Neural progenitor cell (in vitro differentiated cells): Measurements from ENCODE around the gene FBXW8. TPM values are rescaled to one million over a fixed set of nuclear protein-coding genes. Genes with fewer than 3 reads are reported as not detected.

Experiments
- DNase-seq: peaks from one replicate; pipeline ENCODE4 v3.0.0-alpha.2; 2016; ENCODE audit warnings: low spot score
- H2AFZ ChIP-seq: fragments of 200-600 bp; sonication (generic); replicated peaks from 2 replicates; pipeline ENCODE4 v1.6.1; 2016; ENCODE audit warnings: antibody characterized with exemption
- H3F3A ChIP-seq: fragments of 200-600 bp; sonication (generic); 2 replicates; pipeline ENCODE4 v1.6.1; 2016; ENCODE audit warnings: antibody characterized with exemption, low read depth
- H3K27ac ChIP-seq: fragments of 200-600 bp; sonication (generic); 2 replicates; pipeline ENCODE4 v1.5.1; 2016; ENCODE audit warnings: mild to moderate bottlenecking
- H3K27me3 ChIP-seq: fragments of 200-600 bp; sonication (generic); 2 replicates; pipeline ENCODE4 v1.6.1; 2016; ENCODE audit warnings: mild to moderate bottlenecking, moderate library complexity
- H3K36me3 ChIP-seq: fragments of 200-600 bp; sonication (generic); 2 replicates; pipeline ENCODE4 v1.5.1; 2016
- H3K4me1 ChIP-seq: fragments of 200-600 bp; sonication (generic); 2 replicates; pipeline ENCODE4 v1.6.1; 2016; ENCODE audit warnings: mixed run types
- H3K4me2 ChIP-seq: fragments of 200-600 bp; sonication (generic); 2 replicates; pipeline ENCODE4 v1.6.1; 2016
- H3K4me3 ChIP-seq: fragments of 200-600 bp; sonication (generic); 2 replicates; pipeline ENCODE4 v1.5.1; 2016
- H3K79me2 ChIP-seq: fragments of 200-600 bp; sonication (generic); 2 replicates; pipeline ENCODE4 v1.6.1; 2016; ENCODE audit warnings: low read depth
- H3K9ac ChIP-seq: fragments of 200-600 bp; sonication (generic); 2 replicates; pipeline ENCODE4 v1.6.1; 2016
- H3K9me3 ChIP-seq: fragments of 200-600 bp; sonication (generic); 2 replicates; pipeline ENCODE4 v1.5.1; 2016; ENCODE audit warnings: low read depth
- H4K20me1 ChIP-seq: fragments of 200-600 bp; sonication (generic); 2 replicates; pipeline ENCODE4 v1.6.1; 2016; ENCODE audit warnings: low read depth
- H3K27ac Mint-ChIP-seq: 3 replicates; pipeline ENCODE4 v1.8.0; 2021; ENCODE audit warnings: mixed read lengths
- H3K27me3 Mint-ChIP-seq: 2 replicates; pipeline ENCODE4 v1.8.0; 2022; ENCODE audit warnings: low read depth, mild to moderate bottlenecking, inconsistent platforms, moderate library complexity, mixed read lengths; ENCODE audit not compliant: insufficient read depth
- H3K36me3 Mint-ChIP-seq: 3 replicates; pipeline ENCODE4 v1.8.0; 2021; ENCODE audit warnings: mixed read lengths
- H3K4me1 Mint-ChIP-seq: 3 replicates; pipeline ENCODE4 v1.8.0; 2021; ENCODE audit warnings: mixed read lengths
- H3K4me3 Mint-ChIP-seq: 3 replicates; pipeline ENCODE4 v1.8.0; 2021; ENCODE audit warnings: mild to moderate bottlenecking, moderate library complexity, mixed read lengths
- H3K9me3 Mint-ChIP-seq: 3 replicates; pipeline ENCODE4 v1.8.0; 2020; ENCODE audit warnings: mixed read lengths
- CTCF ChIP-seq: fragments of 200-600 bp; sonication (generic); IDR thresholded peaks from 2 replicates; pipeline ENCODE4 v1.5.1; 2017; ENCODE audit warnings: antibody characterized with exemption, mild to moderate bottlenecking
- EZH2 ChIP-seq: fragments of 200-600 bp; sonication (generic); IDR thresholded peaks from 2 replicates; pipeline ENCODE4 v1.6.1; 2017; ENCODE audit warnings: antibody characterized with exemption, mild to moderate bottlenecking, moderate library complexity
- EZH2phosphoT487 ChIP-seq: fragments of 200-600 bp; sonication (generic); IDR thresholded peaks from 2 replicates; pipeline ENCODE4 v1.6.1; 2017; ENCODE audit warnings: antibody characterized with exemption
- total RNA-seq: library from RNA; depleted of rRNA; stranded (reverse); fragments of >200 nt; gene quantifications from 2 replicates; pipeline ENCODE4 v1.2.3, GENCODE V29; 2015; ENCODE audit warnings: low replicate concordance

FBXW8 gene
- total RNA-seq, 1 donor from 2014 or later = 20.7 TPM

DNA sequence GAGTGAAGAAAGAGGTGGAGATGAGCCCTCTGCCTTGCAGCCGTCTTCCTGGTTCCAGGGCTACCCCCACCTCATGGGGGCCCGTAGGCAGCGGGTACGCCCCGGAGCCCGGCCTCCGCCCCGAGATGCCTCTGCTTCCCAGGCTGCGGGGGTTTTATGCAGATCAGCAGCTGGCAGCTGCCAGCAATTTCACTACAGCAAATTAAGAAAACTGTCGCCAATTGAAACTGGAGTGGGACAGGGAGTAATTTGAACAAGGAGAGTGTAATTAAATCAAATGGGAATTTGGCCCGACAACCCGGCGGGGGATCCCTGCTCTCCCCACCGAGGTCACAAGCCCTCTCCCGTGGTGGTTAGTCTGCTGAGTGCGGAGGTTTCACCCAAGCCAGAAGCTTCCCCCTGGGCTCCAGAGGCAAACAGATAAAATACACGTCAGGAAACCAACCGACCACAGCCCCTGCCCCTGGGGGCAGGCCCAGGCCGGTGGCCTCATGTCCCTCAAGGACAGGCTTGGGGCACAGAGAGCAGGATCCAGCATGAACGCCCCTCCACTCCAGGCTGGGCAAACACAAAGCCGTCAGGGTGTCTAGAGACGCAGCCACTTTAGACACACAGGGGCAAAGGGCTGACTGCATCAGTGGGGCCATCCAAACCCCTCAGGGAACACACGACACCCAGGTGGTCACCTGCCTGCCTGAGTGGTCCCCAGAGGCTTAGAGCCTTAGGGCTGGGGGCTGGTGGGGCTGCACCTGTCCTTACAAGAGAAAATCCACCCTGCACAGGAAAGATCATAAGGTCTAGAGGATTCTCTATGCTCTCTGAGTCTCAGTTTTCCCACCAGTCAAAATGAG is 134.6 kb downstream of the FBXW8 start:
- peak overlapping the region; percentile 13 for H3K9ac ChIP-seq
- no peaks in the 10 kb centered on the region for H3K27me3 ChIP-seq
- Mint-ChIP-seq H3K27ac (peak overlapping the region; percentile 37), H3K4me1 (peaks cover 39% of the 10 kb centered on the region), H3K9me3 (no peaks in the 10 kb centered on the region), H3K36me3 (no peaks in the 10 kb centered on the region), H3K4me3 (no peak overlapping the region), H3K27me3 (peaks cover 10% of the 10 kb centered on the region)
- H3K79me2 ChIP-seq = no peaks in the 10 kb centered on the region
- no peaks in the 10 kb centered on the region for H3K9me3 ChIP-seq
- H3K4me3 ChIP-seq = no peak overlapping the region
- H3K36me3 ChIP-seq = no peaks in the 10 kb centered on the region
- H4K20me1 ChIP-seq = no peaks in the 10 kb centered on the region
- peaks cover 7% of the 10 kb centered on the region for H3F3A ChIP-seq
- H2AFZ ChIP-seq = no peak overlapping the region
- H3K4me2 ChIP-seq = peak overlapping the region; percentile 45
- no peak for DNase-seq
- H3K27ac ChIP-seq = peak overlapping the region; percentile 29
- no peak for TF ChIP-seq EZH2phosphoT487
- TF ChIP-seq EZH2 = no peak
- no peak for TF ChIP-seq CTCF
- peaks cover 12% of the 10 kb centered on the region for H3K4me1 ChIP-seq

GRCh38 chr12:117046011-117046369 is 135.2 kb downstream of the FBXW8 start:
- no peaks in the 10 kb centered on the region for H4K20me1 ChIP-seq
- Mint-ChIP-seq H3K27ac (no peak overlapping the region), H3K9me3 (no peaks in the 10 kb centered on the region), H3K36me3 (no peaks in the 10 kb centered on the region), H3K4me3 (no peak overlapping the region), H3K27me3 (peaks cover 10% of the 10 kb centered on the region), H3K4me1 (peaks cover 38% of the 10 kb centered on the region)
- H3K9ac ChIP-seq = no peak overlapping the region
- no peaks in the 10 kb centered on the region for H3K79me2 ChIP-seq
- H3K36me3 ChIP-seq = no peaks in the 10 kb centered on the region
- no peak overlapping the region for H3K4me3 ChIP-seq
- no peak overlapping the region for H2AFZ ChIP-seq
- H3K9me3 ChIP-seq = no peaks in the 10 kb centered on the region
- H3F3A ChIP-seq = peaks cover 7% of the 10 kb centered on the region
- H3K4me1 ChIP-seq = peaks cover 14% of the 10 kb centered on the region
- peak overlapping the region; percentile 45 for H3K4me2 ChIP-seq
- H3K27me3 ChIP-seq = no peaks in the 10 kb centered on the region
- TF ChIP-seq EZH2 (no peak), CTCF (peak; percentile 45)
- peak; percentile 70 for DNase-seq
- H3K27ac ChIP-seq = no peak overlapping the region

DNA sequence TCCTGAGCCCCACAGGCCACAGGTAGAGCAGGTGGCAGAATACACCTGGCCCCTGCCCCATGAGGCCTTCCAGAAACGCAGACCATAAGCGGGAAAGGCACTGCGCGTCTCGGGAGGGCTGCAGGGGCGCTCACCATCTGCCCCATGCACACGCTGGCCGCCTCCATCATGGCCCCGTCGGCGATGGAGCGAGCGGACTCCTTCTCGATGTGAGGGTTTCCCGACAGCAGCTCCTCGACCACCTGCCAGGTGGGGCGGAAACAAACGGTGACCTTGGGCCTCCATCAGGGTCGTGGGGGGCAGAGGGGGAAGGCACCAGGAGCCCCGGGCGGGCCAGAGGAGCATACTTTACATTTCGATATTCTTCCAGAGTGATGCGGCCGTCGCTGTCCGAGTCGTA is 135.7 kb downstream of the FBXW8 start:
- H3K4me2 ChIP-seq = no peak overlapping the region
- H3K36me3 ChIP-seq = no peaks in the 10 kb centered on the region
- H3K4me1 Mint-ChIP-seq = peaks cover 43% of the 10 kb centered on the region
- no peak overlapping the region for H3K27ac Mint-ChIP-seq
- no peaks in the 10 kb centered on the region for H3K79me2 ChIP-seq
- no peak overlapping the region for H3K9ac ChIP-seq
- no peaks in the 10 kb centered on the region for H3K36me3 Mint-ChIP-seq
- peaks cover 7% of the 10 kb centered on the region for H3F3A ChIP-seq
- peaks cover 10% of the 10 kb centered on the region for H3K27me3 Mint-ChIP-seq
- H4K20me1 ChIP-seq = no peaks in the 10 kb centered on the region
- no peak overlapping the region for H2AFZ ChIP-seq
- TF ChIP-seq EZH2phosphoT487 (no peak), CTCF (no peak), EZH2 (no peak)
- no peaks in the 10 kb centered on the region for H3K9me3 Mint-ChIP-seq
- no peaks in the 10 kb centered on the region for H3K9me3 ChIP-seq
- no peak for DNase-seq
- no peaks in the 10 kb centered on the region for H3K27me3 ChIP-seq
- no peak overlapping the region for H3K4me3 ChIP-seq
- H3K4me1 ChIP-seq = peaks cover 18% of the 10 kb centered on the region
- H3K27ac ChIP-seq = no peak overlapping the region
- H3K4me3 Mint-ChIP-seq = no peak overlapping the region
